Measurements from ENCODE around the gene SPATA18. TPM values are rescaled to one million over a fixed set of nuclear protein-coding genes. Genes with fewer than 3 reads are reported as not detected.

The SPATA18 gene
- total RNA-seq, 1 donor from 2014 or later = 1.6 TPM

DNA sequence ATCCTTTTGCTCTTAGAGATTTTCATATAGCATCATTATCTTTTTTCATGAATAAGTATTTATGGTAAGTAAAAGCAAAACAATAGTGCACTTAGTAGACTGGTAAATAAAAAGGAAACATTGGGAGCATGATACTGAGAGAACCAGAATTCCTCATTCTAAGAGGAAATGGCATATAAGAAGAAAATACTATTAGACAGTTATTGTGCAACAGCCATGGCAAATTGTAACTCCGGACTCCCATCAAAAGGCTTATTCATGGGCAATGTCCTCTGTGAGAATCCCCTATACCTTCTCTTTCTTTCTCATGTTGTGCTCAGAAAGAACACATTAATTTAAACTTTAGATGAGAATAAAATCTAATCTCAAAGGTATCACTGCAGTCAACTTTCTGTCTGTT is 42.4 kb downstream of the SPATA18 start:
- Histone ChIP-seq H3K27ac (replicated peaks) (no peak overlapping the region), H3K4me1 (no peaks in the 10 kb centered on the region), H3K27me3 (ENCODE audit: low read depth) (no peaks in the 10 kb centered on the region), H3K9me3 (replicated peaks) (no peaks in the 10 kb centered on the region), H3K36me3 (no peaks in the 10 kb centered on the region), H3K4me3 (no peak overlapping the region)
- intact Hi-C loops (cut with micrococcal nuclease) = no loop called here
- TF ChIP-seq, protein P1, sequence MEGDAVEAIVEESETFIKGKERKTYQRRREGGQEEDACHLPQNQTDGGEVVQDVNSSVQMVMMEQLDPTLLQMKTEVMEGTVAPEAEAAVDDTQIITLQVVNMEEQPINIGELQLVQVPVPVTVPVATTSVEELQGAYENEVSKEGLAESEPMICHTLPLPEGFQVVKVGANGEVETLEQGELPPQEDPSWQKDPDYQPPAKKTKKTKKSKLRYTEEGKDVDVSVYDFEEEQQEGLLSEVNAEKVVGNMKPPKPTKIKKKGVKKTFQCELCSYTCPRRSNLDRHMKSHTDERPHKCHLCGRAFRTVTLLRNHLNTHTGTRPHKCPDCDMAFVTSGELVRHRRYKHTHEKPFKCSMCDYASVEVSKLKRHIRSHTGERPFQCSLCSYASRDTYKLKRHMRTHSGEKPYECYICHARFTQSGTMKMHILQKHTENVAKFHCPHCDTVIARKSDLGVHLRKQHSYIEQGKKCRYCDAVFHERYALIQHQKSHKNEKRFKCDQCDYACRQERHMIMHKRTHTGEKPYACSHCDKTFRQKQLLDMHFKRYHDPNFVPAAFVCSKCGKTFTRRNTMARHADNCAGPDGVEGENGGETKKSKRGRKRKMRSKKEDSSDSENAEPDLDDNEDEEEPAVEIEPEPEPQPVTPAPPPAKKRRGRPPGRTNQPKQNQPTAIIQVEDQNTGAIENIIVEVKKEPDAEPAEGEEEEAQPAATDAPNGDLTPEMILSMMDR (IDR thresholded peaks at IDR 0.05; ENCODE audit: borderline replicate concordance) = no peak
- DNase-seq = no peak

DNA sequence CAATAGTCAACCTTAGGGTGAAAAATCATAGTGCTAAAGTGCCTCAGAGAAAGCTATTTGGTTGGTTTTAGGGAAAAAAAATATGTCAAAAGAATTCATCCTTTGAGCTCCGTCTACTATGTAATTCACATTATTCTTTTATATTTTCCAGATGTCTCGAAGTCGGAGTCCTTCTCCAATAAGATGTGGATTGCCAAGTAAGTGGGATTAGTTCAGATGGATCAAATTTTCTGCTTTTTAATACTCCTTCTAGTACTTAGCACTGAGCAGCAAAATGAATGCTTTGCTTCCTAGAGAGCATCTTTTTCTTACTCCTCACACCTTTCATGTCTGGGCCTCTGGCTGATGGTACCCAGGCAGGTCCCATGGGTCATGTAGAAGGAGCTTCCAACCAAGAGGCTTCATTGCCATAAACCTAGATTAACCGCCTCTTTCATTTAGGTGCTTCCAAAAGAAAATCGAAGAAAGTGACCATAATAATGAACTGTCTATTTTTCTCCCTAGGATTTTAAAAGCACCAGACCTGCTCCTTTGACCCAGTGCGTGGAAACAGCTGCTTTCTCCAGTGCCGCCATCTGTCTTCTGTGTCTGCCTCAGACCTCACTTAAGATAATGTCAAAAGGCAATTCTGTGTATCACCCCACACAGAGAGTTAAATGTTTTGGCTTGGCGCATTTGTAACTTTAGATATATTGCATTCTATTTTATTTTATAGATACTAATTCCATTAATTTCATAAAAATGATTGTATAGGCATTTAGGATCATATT is 43.5 kb downstream of the SPATA18 start:
- DNase-seq = no peak
- H3K4me3 ChIP-seq = no peak overlapping the region
- H3K27me3 ChIP-seq (ENCODE audit: low read depth) = no peaks in the 10 kb centered on the region
- intact Hi-C loops (cut with micrococcal nuclease) = no loop called here
- H3K9me3 ChIP-seq (replicated peaks) = no peaks in the 10 kb centered on the region
- no peak overlapping the region for H3K27ac ChIP-seq (replicated peaks)
- TF ChIP-seq, protein P1 (IDR thresholded peaks at IDR 0.05; ENCODE audit: borderline replicate concordance) = no peak
- H3K36me3 ChIP-seq = no peaks in the 10 kb centered on the region
- H3K4me1 ChIP-seq = peaks cover under 1% of the 10 kb centered on the region

DNA sequence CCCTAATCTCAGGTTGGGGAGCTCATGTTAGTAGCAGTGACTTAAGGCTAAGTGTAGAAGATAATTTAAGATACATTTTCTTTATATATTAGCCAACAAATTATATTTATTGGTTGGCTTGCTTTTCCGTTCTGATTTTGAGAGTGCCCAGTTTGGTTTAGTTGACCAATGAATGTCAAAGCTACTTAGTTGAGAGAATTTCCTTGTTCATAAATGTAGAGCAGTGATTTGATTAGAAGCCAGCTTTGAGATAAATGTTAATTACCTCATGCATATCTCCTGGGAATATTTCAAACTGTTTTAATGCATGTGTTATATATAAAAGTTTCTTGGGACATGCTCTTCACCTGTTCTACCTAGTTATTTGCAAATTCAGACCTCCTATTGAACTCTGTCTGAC is 44.3 kb downstream of the SPATA18 start:
- TF ChIP-seq, protein P1 (IDR thresholded peaks at IDR 0.05; ENCODE audit: borderline replicate concordance) = no peak
- no peak for DNase-seq
- Histone ChIP-seq H3K36me3 (no peaks in the 10 kb centered on the region), H3K9me3 (replicated peaks) (no peaks in the 10 kb centered on the region), H3K4me1 (peaks cover 8% of the 10 kb centered on the region), H3K4me3 (no peak overlapping the region), H3K27ac (replicated peaks) (no peak overlapping the region), H3K27me3 (ENCODE audit: low read depth) (no peaks in the 10 kb centered on the region)
- intact Hi-C loops (cut with micrococcal nuclease) = no loop called here

DNA sequence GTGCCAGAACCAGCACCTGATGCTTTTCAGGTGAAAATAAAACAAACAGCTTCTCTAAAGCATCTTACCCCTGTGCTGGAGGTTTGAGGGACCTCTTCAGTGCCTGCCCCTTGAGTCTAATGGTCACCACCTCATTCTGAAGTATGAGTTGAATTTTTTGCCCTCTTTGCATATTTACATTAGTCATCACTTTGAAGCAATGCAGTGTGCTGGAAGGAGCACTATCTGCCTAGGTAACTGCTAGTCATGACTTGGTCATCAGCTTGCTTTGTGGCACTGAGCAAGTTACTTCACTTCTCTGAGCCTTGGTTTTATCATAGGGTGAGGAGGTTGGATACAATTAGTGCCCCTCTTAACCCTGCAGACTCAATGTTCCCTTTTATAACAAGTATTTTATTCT is 44.9 kb downstream of the SPATA18 start:
- no peak for DNase-seq
- H3K27me3 ChIP-seq (ENCODE audit: low read depth) = no peaks in the 10 kb centered on the region
- intact Hi-C loops (cut with micrococcal nuclease) = no loop called here
- no peaks in the 10 kb centered on the region for H3K36me3 ChIP-seq
- H3K9me3 ChIP-seq (replicated peaks) = no peaks in the 10 kb centered on the region
- H3K4me3 ChIP-seq = no peak overlapping the region
- H3K27ac ChIP-seq (replicated peaks) = no peak overlapping the region
- H3K4me1 ChIP-seq = peaks cover 8% of the 10 kb centered on the region
- TF ChIP-seq, protein P1 (IDR thresholded peaks at IDR 0.05; ENCODE audit: borderline replicate concordance) = no peak

DNA sequence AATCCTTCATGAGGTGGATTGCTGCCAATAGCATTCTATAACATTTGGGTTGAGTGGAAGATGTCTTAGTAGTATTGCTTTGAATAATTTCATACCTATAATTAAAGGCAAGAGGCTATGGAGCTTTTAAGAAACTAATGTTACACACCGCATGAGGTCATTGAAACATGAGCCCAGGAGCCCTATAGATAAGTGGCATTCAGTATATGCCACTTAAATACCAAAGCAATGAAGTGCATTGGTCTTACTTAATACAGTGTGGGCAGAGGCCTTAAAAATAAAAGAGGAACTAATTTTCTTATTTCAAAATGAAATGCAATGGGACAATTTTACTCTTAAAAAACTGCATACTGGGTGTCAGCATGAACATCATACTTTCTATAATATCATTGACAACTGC is 47.5 kb downstream of the SPATA18 start:
- Histone ChIP-seq H3K27me3 (ENCODE audit: low read depth) (no peaks in the 10 kb centered on the region), H3K36me3 (no peaks in the 10 kb centered on the region), H3K27ac (replicated peaks) (no peak overlapping the region), H3K4me1 (peaks cover 8% of the 10 kb centered on the region), H3K4me3 (no peak overlapping the region), H3K9me3 (replicated peaks) (no peaks in the 10 kb centered on the region)
- no peak for DNase-seq
- intact Hi-C loops (cut with micrococcal nuclease) = no loop called here
- TF ChIP-seq, protein P1 (IDR thresholded peaks at IDR 0.05; ENCODE audit: borderline replicate concordance) = no peak
